ENCODE measurements around the gene COMT.
A peak's percentile ranks its signal among the peaks of the same experiment; 100 is the strongest.

The COMT gene

GRCh38 chr22:19982991-19983578, 41.5 kb downstream of the COMT start:
- DNase-seq (ENCODE audit: low read depth) = no peak

- DNase-seq (ENCODE audit: low read depth) = no peak
Observed at GRCh38 chr22:19983741-19984140, 42.2 kb downstream of the COMT start.

GRCh38 chr22:19984201-19984753, 42.7 kb downstream of the COMT start:
- no peak for DNase-seq (ENCODE audit: low read depth)

- no peak for DNase-seq (ENCODE audit: low read depth)
Observed at GRCh38 chr22:19984851-19985811, 43.6 kb downstream of the COMT start.

- no peak for DNase-seq (ENCODE audit: low read depth)
Observed at GRCh38 chr22:19986011-19986409, 44.4 kb downstream of the COMT start.

GRCh38 chr22:19986410-19987341, 45.1 kb downstream of the COMT start:
- DNase-seq (ENCODE audit: low read depth) = peak; percentile 37

- no peak for DNase-seq (ENCODE audit: low read depth)
Observed at GRCh38 chr22:19987394-19988306, 46.1 kb downstream of the COMT start.

GRCh38 chr22:19988331-19988808, 46.8 kb downstream of the COMT start:
- no peak for DNase-seq (ENCODE audit: low read depth)

GRCh38 chr22:19988965-19989724, 47.6 kb downstream of the COMT start:
- DNase-seq (ENCODE audit: low read depth) = no peak

GRCh38 chr22:19989725-19990067, 48.1 kb downstream of the COMT start:
- DNase-seq (ENCODE audit: low read depth) = no peak

- no peak for DNase-seq (ENCODE audit: low read depth)
Observed at GRCh38 chr22:19990188-19990587, 48.6 kb downstream of the COMT start.

- DNase-seq (ENCODE audit: low read depth) = no peak
Observed at GRCh38 chr22:19990609-19991394, 49.2 kb downstream of the COMT start.

- DNase-seq (ENCODE audit: low read depth) = no peak
Observed at GRCh38 chr22:19991395-19991644, 49.7 kb downstream of the COMT start.

GRCh38 chr22:19991645-19992451, 50.3 kb downstream of the COMT start:
- DNase-seq (ENCODE audit: low read depth) = no peak

- DNase-seq (ENCODE audit: low read depth) = no peak
Observed at GRCh38 chr22:19992481-19992911, 50.9 kb downstream of the COMT start.

GRCh38 chr22:19992921-19993355, 51.4 kb downstream of the COMT start:
- no peak for DNase-seq (ENCODE audit: low read depth)

GRCh38 chr22:19993926-19994325, 52.4 kb downstream of the COMT start:
- no peak for DNase-seq (ENCODE audit: low read depth)

GRCh38 chr22:19994851-19995610, 53.5 kb downstream of the COMT start:
- DNase-seq (ENCODE audit: low read depth) = no peak

Measured in stimulated activated CD8-positive, alpha-beta memory T cell treated with anti-CD3 and anti-CD28 coated beads, Interleukin-15, amount 100 ng/mL, for 24 hours (primary cell).